ENCODE data around the gene TRAK1.

- TF ChIP-seq CTCF (IDR thresholded peaks at IDR 0.05) (no peak), POLR2A (IDR thresholded peaks at IDR 0.05) (no peak)
Measured at GRCh38 chr3:42162462-42162861, 71.3 kb downstream of the TRAK1 start.
